ENCODE measurements around the gene TGFB2.

The TGFB2 gene

GRCh38 chr1:218350035-218350525, 4.9 kb downstream of the TGFB2 start:
- TF ChIP-seq TAF1 (IDR thresholded peaks at IDR 0.05; ENCODE audit: low read depth) (no peak), EGR1 (IDR thresholded peaks at IDR 0.05) (no peak), TCF12 (IDR thresholded peaks at IDR 0.05; ENCODE audit: low read depth) (no peak), YY1 (IDR thresholded peaks at IDR 0.05; ENCODE audit: low read depth) (no peak), CEBPB (IDR thresholded peaks at IDR 0.05) (no peak), RAD21 (IDR thresholded peaks at IDR 0.05; ENCODE audit: low read depth) (no peak), CREB1 (IDR thresholded peaks at IDR 0.05; ENCODE audit: low read depth) (no peak), ZBTB7A (IDR thresholded peaks at IDR 0.05; ENCODE audit: low read depth) (no peak), REST (IDR thresholded peaks at IDR 0.05; ENCODE audit: low read depth) (no peak), FOXM1 (IDR thresholded peaks at IDR 0.05; ENCODE audit: borderline replicate concordance, low read depth) (no peak), NFIC (IDR thresholded peaks at IDR 0.05) (no peak), TEAD4 (IDR thresholded peaks at IDR 0.05) (no peak), USF1 (IDR thresholded peaks at IDR 0.05) (no peak)

GRCh38 chr1:218350801-218351266, 5.7 kb downstream of the TGFB2 start:
- TF ChIP-seq YY1 (IDR thresholded peaks at IDR 0.05; ENCODE audit: low read depth), result no peak
- TF ChIP-seq TEAD4 (IDR thresholded peaks at IDR 0.05), result peak; percentile 56; the same call in 1 of the 2 replicates
- TF ChIP-seq NFIC (IDR thresholded peaks at IDR 0.05), result peak; percentile 31

- TF ChIP-seq FOXM1 (IDR thresholded peaks at IDR 0.05; ENCODE audit: borderline replicate concordance, low read depth), result no peak
- TF ChIP-seq ZBTB7A (IDR thresholded peaks at IDR 0.05; ENCODE audit: low read depth), result no peak
- TF ChIP-seq CEBPB (IDR thresholded peaks at IDR 0.05), result no peak
Observed at GRCh38 chr1:218351391-218352074, 6.4 kb downstream of the TGFB2 start.

- TF ChIP-seq YY1 (IDR thresholded peaks at IDR 0.05; ENCODE audit: low read depth), result no peak
Observed at GRCh38 chr1:218352075-218352438, 6.9 kb downstream of the TGFB2 start.

GRCh38 chr1:218353656-218354055, 8.5 kb downstream of the TGFB2 start:
- TF ChIP-seq USF1 (IDR thresholded peaks at IDR 0.05), result no peak

GRCh38 chr1:218355278-218355677, 10.1 kb downstream of the TGFB2 start:
- TF ChIP-seq EP300 (IDR thresholded peaks at IDR 0.05; ENCODE audit: borderline replicate concordance), result no peak
- TF ChIP-seq NFIC (IDR thresholded peaks at IDR 0.05), result no peak
- no peak for TF ChIP-seq FOXM1 (IDR thresholded peaks at IDR 0.05; ENCODE audit: borderline replicate concordance, low read depth)
- TF ChIP-seq CREB1 (IDR thresholded peaks at IDR 0.05; ENCODE audit: low read depth), result no peak
- TF ChIP-seq ZBTB7A (IDR thresholded peaks at IDR 0.05; ENCODE audit: low read depth), result no peak
- no peak for TF ChIP-seq MAX (IDR thresholded peaks at IDR 0.05)
- no peak for TF ChIP-seq CEBPB (IDR thresholded peaks at IDR 0.05)
- TF ChIP-seq TCF12 (IDR thresholded peaks at IDR 0.05; ENCODE audit: low read depth), result no peak
- TF ChIP-seq REST (IDR thresholded peaks at IDR 0.05; ENCODE audit: low read depth), result no peak
- TF ChIP-seq TAF1 (IDR thresholded peaks at IDR 0.05; ENCODE audit: low read depth), result no peak
- TF ChIP-seq RAD21 (IDR thresholded peaks at IDR 0.05; ENCODE audit: low read depth), result no peak
- no peak for TF ChIP-seq TEAD4 (IDR thresholded peaks at IDR 0.05)
- TF ChIP-seq YY1 (IDR thresholded peaks at IDR 0.05; ENCODE audit: low read depth), result no peak
- no peak for TF ChIP-seq USF1 (IDR thresholded peaks at IDR 0.05)
- no peak for TF ChIP-seq EGR1 (IDR thresholded peaks at IDR 0.05)

Data from Ishikawa (cell line).